OCI-LY1 (cell line): ENCODE measurements around the gene CCDC192.

ENCODE experiments used
- CTCF ChIP-seq: fragments of 200-600 bp; sonication (generic), shearing (Covaris generic); IDR thresholded peaks from 2 replicates; pipeline ENCODE4 v1.5.1; 2017; ENCODE audit warnings: mild to moderate bottlenecking, antibody characterized with exemption, low read length, moderate library complexity, mixed read lengths
- EZH2 ChIP-seq: fragments of 200-600 bp; sonication (generic), shearing (Covaris generic); IDR thresholded peaks from 2 replicates; pipeline ENCODE4 v1.8.0; 2017; ENCODE audit warnings: borderline replicate concordance, mixed run types, mild to moderate bottlenecking, antibody characterized with exemption, low read length, moderate library complexity, mixed read lengths

- no peak for TF ChIP-seq CTCF
- no peak for TF ChIP-seq EZH2
Observed at GRCh38 chr5:127832067-127832466, 128.9 kb downstream of the CCDC192 start.
